ENCODE results near the gene CAMKK2. TPM values are rescaled to one million over a fixed set of nuclear protein-coding genes. Genes with fewer than 3 reads are reported as not detected.

CAMKK2 gene
- total and polyA plus RNA-seq, 2 donors (not counting 1 experiment from before 2014, with no cell fraction given), result 19.3 to 26.4 TPM

DNA sequence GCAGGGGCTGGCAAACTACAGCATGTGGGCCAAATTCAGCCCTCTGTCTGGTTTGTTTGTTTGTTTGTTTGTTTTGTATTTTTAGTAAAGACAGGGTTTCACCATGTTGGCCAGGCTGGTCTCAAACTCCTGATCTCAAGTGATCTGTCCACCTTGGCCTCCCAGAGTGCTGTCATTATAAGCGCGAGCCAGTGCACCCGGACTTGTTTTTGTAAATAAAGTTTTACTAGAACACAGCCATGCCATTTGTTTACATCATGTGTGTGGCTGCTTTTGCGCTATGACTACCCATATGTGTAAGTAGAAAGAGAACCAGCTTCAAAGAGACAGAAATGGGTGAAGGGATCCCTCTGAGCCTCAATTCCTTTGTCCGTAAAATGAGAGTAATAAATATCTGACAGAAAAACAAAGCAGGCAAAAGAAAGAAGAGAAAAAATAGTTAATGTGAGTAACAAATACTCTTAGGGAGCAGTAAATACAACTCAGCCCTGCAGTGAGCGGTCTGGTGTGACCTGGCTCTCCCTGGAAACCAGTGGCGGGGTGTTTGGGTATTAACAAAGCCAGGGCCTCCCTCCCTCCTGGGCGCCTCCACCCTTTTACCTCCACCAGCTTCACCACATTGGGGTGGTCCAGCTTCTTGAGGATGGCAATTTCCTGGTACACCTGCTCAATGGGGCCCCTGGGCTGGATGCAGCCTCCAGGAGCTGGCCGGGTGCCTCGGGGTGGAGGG lies 33.1 kb downstream of the CAMKK2 start:
- Histone ChIP-seq H4K20me1 (ENCODE audit: control insufficient read depth, extremely low read depth, insufficient read depth, low read length) (no peaks in the 10 kb centered on the region), H2AFZ (ENCODE audit: low read length) (no peak overlapping the region), H3K4me1 (ENCODE audit: control insufficient read depth, extremely low read depth, insufficient read depth, low read length) (no peaks in the 10 kb centered on the region), H3K9me3 (ENCODE audit: control insufficient read depth, insufficient read depth, low read depth, low read length) (no peaks in the 10 kb centered on the region), H3K4me3 (replicated peaks in 1 of 4; ENCODE audit: control extremely low read depth in 1 of 4, insufficient read depth in 1 of 4, low read depth in 3 of 4, low read length in 4 of 4) (no peak overlapping the region), H3K79me2 (ENCODE audit: control insufficient read depth, insufficient read depth, low read length) (no peaks in the 10 kb centered on the region), H3K9ac (ENCODE audit: insufficient read depth, low read length) (no peak overlapping the region), H3K36me3 (ENCODE audit: control insufficient read depth, insufficient read depth, low read length) (peaks cover 11% of the 10 kb centered on the region), H3K4me2 (ENCODE audit: extremely low read depth, insufficient read depth, low read length) (no peak overlapping the region), H3K27me3 (ENCODE audit: control insufficient read depth, insufficient read depth, low read length) (no peaks in the 10 kb centered on the region), H3K27ac (ENCODE audit: insufficient read depth, low read length) (no peak overlapping the region)
- DNase-seq (ENCODE audit: low read depth in 2 of 2), result no peak
- TF ChIP-seq EZH2 (IDR thresholded peaks at IDR 0.05; ENCODE audit: low read length, missing control alignments), result no peak
- TF ChIP-seq, protein P1, sequence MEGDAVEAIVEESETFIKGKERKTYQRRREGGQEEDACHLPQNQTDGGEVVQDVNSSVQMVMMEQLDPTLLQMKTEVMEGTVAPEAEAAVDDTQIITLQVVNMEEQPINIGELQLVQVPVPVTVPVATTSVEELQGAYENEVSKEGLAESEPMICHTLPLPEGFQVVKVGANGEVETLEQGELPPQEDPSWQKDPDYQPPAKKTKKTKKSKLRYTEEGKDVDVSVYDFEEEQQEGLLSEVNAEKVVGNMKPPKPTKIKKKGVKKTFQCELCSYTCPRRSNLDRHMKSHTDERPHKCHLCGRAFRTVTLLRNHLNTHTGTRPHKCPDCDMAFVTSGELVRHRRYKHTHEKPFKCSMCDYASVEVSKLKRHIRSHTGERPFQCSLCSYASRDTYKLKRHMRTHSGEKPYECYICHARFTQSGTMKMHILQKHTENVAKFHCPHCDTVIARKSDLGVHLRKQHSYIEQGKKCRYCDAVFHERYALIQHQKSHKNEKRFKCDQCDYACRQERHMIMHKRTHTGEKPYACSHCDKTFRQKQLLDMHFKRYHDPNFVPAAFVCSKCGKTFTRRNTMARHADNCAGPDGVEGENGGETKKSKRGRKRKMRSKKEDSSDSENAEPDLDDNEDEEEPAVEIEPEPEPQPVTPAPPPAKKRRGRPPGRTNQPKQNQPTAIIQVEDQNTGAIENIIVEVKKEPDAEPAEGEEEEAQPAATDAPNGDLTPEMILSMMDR (conservative IDR thresholded peaks at IDR 0.05 in 1 of 2, IDR thresholded peaks at IDR 0.05 in 1 of 2; ENCODE audit: low read depth in 1 of 2, low read length in 2 of 2), result no peak

- no peak overlapping the region for H3K4me3 ChIP-seq (replicated peaks in 1 of 4; ENCODE audit: control extremely low read depth in 1 of 4, insufficient read depth in 1 of 4, low read depth in 3 of 4, low read length in 4 of 4)
- peaks cover 9% of the 10 kb centered on the region for H3K36me3 ChIP-seq (ENCODE audit: control insufficient read depth, insufficient read depth, low read length)
- no peak for DNase-seq (ENCODE audit: low read depth in 2 of 2)
- no peaks in the 10 kb centered on the region for H3K79me2 ChIP-seq (ENCODE audit: control insufficient read depth, insufficient read depth, low read length)
- no peaks in the 10 kb centered on the region for H4K20me1 ChIP-seq (ENCODE audit: control insufficient read depth, extremely low read depth, insufficient read depth, low read length)
- no peak for TF ChIP-seq EZH2 (IDR thresholded peaks at IDR 0.05; ENCODE audit: low read length, missing control alignments)
- TF ChIP-seq, protein P1 (conservative IDR thresholded peaks at IDR 0.05 in 1 of 2, IDR thresholded peaks at IDR 0.05 in 1 of 2; ENCODE audit: low read depth in 1 of 2, low read length in 2 of 2), result no peak
- no peaks in the 10 kb centered on the region for H3K9me3 ChIP-seq (ENCODE audit: control insufficient read depth, insufficient read depth, low read depth, low read length)
- H3K27me3 ChIP-seq (ENCODE audit: control insufficient read depth, insufficient read depth, low read length), result no peaks in the 10 kb centered on the region
- no peak overlapping the region for H3K4me2 ChIP-seq (ENCODE audit: extremely low read depth, insufficient read depth, low read length)
- H3K9ac ChIP-seq (ENCODE audit: insufficient read depth, low read length), result no peak overlapping the region
- H2AFZ ChIP-seq (ENCODE audit: low read length), result no peak overlapping the region
- H3K4me1 ChIP-seq (ENCODE audit: control insufficient read depth, extremely low read depth, insufficient read depth, low read length), result no peaks in the 10 kb centered on the region
- H3K27ac ChIP-seq (ENCODE audit: insufficient read depth, low read length), result no peak overlapping the region
These were observed 35.1 kb downstream of the CAMKK2 start for GRCh38 chr12:121261398-121261797.

- Histone ChIP-seq H4K20me1 (ENCODE audit: control insufficient read depth, extremely low read depth, insufficient read depth, low read length) (no peaks in the 10 kb centered on the region), H3K4me2 (ENCODE audit: extremely low read depth, insufficient read depth, low read length) (no peak overlapping the region), H2AFZ (ENCODE audit: low read length) (no peak overlapping the region), H3K4me1 (ENCODE audit: control insufficient read depth, extremely low read depth, insufficient read depth, low read length) (no peaks in the 10 kb centered on the region), H3K4me3 (replicated peaks in 1 of 4; ENCODE audit: control extremely low read depth in 1 of 4, insufficient read depth in 1 of 4, low read depth in 3 of 4, low read length in 4 of 4) (no peak overlapping the region), H3K36me3 (ENCODE audit: control insufficient read depth, insufficient read depth, low read length) (peaks cover 11% of the 10 kb centered on the region), H3K9me3 (ENCODE audit: control insufficient read depth, insufficient read depth, low read depth, low read length) (no peaks in the 10 kb centered on the region), H3K79me2 (ENCODE audit: control insufficient read depth, insufficient read depth, low read length) (no peaks in the 10 kb centered on the region), H3K9ac (ENCODE audit: insufficient read depth, low read length) (no peak overlapping the region), H3K27me3 (ENCODE audit: control insufficient read depth, insufficient read depth, low read length) (no peaks in the 10 kb centered on the region), H3K27ac (ENCODE audit: insufficient read depth, low read length) (no peak overlapping the region)
- DNase-seq (ENCODE audit: low read depth in 2 of 2), result no peak
- no peak for TF ChIP-seq EZH2 (IDR thresholded peaks at IDR 0.05; ENCODE audit: low read length, missing control alignments)
- TF ChIP-seq, protein P1 (conservative IDR thresholded peaks at IDR 0.05 in 1 of 2, IDR thresholded peaks at IDR 0.05 in 1 of 2; ENCODE audit: low read depth in 1 of 2, low read length in 2 of 2), result no peak
These were observed 36.4 kb downstream of the CAMKK2 start for GRCh38 chr12:121260091-121260490.

Measured in fibroblast of lung (primary cell).